GM19468 (cell line): ENCODE measurements around the gene IRAK2.

Experiments
- ATAC-seq: cut with Tn5 transposase; IDR thresholded peaks from one replicate; pipeline ENCODE4 v1.9.1; 2021; ENCODE audit warnings: mild to moderate bottlenecking, moderate library complexity, moderate number of reproducible peaks; ENCODE audit not compliant: unreplicated experiment; ENCODE audit errors: extremely low read depth

IRAK2 gene

GRCh38 chr3:10274601-10275000 lies 109.9 kb downstream of the IRAK2 start:
- ATAC-seq = no peak

GRCh38 chr3:10277115-10277625 lies 112.5 kb downstream of the IRAK2 start:
- no peak for ATAC-seq

GRCh38 chr3:10278501-10278900 lies 113.8 kb downstream of the IRAK2 start:
- no peak for ATAC-seq

GRCh38 chr3:10279384-10280176 lies 114.9 kb downstream of the IRAK2 start:
- no peak for ATAC-seq

- ATAC-seq = no peak
These were observed 115.4 kb downstream of the IRAK2 start for GRCh38 chr3:10280177-10280529.

- ATAC-seq = no peak
These were observed 115.9 kb downstream of the IRAK2 start for GRCh38 chr3:10280571-10280970.

- ATAC-seq = no peak
These were observed 117.2 kb downstream of the IRAK2 start for GRCh38 chr3:10281951-10282350.

- no peak for ATAC-seq
These were observed 118.9 kb downstream of the IRAK2 start for GRCh38 chr3:10283638-10284037.

- ATAC-seq = no peak
These were observed 119.8 kb downstream of the IRAK2 start for GRCh38 chr3:10284496-10284895.

- ATAC-seq = no peak
These were observed 120.8 kb downstream of the IRAK2 start for GRCh38 chr3:10285272-10286132.

- no peak for ATAC-seq
These were observed 121.4 kb downstream of the IRAK2 start for GRCh38 chr3:10286133-10286524.

- no peak for ATAC-seq
These were observed 122.0 kb downstream of the IRAK2 start for GRCh38 chr3:10286596-10287295.

GRCh38 chr3:10287936-10288574 lies 123.3 kb downstream of the IRAK2 start:
- ATAC-seq = no peak

- no peak for ATAC-seq
These were observed 123.8 kb downstream of the IRAK2 start for GRCh38 chr3:10288575-10288960.

GRCh38 chr3:10289077-10289476 lies 124.4 kb downstream of the IRAK2 start:
- ATAC-seq = no peak

GRCh38 chr3:10289787-10290355 lies 125.2 kb downstream of the IRAK2 start:
- no peak for ATAC-seq

- ATAC-seq = no peak
These were observed 125.9 kb downstream of the IRAK2 start for GRCh38 chr3:10290481-10291176.

GRCh38 chr3:10291641-10292040 lies 126.9 kb downstream of the IRAK2 start:
- ATAC-seq = no peak
